ENCODE measurements around the gene BTBD18.

The BTBD18 gene

DNA sequence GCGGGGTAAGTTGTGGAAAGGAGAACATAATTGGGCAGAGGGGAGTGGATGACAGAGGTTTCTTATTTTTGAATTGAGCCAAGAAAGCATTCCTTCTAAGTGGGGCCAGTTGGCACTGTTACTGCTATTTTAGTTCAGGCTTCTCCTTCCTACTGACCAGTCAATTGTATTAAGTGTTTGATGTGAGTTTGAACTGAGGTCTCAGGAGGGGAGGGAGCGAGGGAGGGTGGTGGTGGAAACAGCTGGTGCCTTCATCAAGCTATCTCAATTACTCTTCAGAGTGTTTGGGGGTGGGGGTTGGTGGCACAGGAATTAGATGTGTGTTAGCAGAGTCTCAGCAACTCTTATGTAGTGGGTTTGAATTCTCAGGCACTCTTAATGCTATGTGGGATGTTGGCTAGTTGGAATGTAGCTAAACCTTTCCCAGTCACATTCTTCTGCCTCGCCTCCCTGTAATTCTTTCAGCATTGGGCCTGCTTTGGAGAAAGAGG lies 24.5 kb upstream of the BTBD18 start:
- DNase-seq (ENCODE audit: low read depth in 2 of 2) = no peak

DNA sequence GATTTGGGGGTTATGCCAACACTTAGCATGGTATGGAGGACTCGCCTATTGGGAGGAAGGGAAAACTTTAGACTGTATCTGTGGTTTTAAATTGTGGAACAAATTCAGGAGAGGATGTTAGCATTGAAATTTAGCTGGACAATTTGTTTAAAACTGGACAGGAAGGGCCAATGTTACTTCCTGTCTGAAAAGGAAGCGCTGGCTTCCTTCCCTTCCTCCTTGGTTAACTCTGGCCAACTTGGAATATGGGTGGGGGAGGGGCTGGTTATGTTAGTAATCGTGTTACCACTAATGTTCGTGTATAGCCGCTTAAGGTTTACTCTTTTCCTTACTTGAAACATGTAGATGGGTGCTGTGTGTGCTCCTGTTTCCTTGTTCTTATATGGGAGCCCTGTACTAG lies 23.9 kb upstream of the BTBD18 start:
- DNase-seq (ENCODE audit: low read depth in 2 of 2) = no peak

GRCh38 chr11:57773026-57773598 lies 21.5 kb upstream of the BTBD18 start:
- no peak for DNase-seq (ENCODE audit: low read depth in 2 of 2)

- DNase-seq (ENCODE audit: low read depth in 2 of 2) = no peak
These were observed 20.9 kb upstream of the BTBD18 start for GRCh38 chr11:57772562-57772961.

DNA sequence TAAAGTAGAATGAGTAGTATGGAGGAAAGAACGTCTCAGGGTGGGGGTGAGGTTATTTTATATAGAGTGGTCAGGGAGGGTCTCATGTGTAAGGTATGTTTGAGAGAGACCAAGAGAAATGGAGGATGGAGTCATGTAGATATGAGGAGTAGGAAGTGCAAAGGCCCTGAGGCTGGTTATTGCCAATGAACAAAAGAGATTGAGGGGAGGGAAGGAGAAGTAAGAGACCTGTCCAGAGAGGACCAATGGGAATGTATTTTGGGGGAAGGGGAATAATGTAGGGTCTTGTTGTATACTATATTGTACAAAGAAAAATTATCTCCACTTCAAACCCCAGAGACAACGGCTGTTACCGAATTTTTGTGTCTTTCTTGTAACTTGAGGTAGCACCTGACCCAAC lies 19.7 kb upstream of the BTBD18 start:
- DNase-seq (ENCODE audit: low read depth in 2 of 2) = no peak

DNA sequence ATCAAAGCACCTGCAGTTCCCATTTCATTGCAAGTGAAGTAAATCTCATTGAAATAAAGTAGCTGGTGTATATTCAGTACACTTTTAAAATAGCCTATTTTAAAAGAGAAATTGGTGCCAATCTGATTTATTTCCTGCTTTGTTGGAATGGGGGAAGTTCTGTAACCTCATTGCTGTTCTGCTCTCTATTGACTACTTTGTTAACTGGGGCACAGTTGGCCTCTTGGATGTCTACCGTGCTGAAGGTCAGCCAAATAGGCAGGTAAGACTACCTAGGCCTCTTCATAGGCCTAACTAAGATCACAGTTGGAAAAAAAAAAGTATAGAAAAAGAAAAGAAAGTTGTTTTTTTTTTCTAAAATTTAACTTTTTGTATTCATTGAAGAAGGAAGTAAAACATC lies 19.2 kb upstream of the BTBD18 start:
- no peak for DNase-seq (ENCODE audit: low read depth in 2 of 2)

DNA sequence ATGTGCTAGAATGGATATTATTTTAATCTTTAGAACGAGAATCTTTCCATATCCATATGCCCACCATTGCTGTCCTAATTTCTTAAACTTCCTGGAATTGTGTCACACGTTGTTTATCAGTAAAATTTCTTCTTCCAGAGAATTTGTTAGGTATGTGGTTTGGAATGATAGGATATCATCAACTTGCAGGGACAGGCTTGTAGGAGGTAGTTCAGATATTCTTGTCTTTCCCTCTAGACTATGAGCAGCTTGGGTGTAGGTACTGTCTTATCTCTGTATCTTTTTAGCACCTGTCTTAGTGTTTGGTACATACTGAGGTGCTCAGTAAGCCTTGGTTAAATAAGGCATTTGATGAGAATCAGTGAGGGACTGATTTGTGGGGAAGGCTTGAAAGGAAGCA lies 13.4 kb upstream of the BTBD18 start:
- DNase-seq (ENCODE audit: low read depth in 2 of 2) = no peak

DNA sequence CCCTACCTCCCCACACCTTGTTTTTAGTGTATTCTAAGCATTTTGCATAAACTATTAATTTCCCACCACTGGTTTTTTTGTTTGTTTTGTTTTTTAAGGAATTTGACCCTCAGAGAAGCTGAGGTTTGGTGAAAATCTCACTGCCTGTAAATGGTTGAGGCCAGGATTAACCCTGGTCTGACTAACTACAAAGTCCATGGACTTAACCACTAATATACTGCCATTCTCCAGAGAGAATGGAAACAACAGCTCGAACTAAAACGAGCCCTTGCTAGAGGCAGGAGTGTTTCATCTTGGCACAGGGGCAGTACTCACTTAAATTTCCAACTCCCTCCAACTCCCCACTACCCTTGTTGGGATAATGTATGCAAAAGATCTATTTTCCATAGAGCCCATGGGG lies 12.9 kb upstream of the BTBD18 start:
- DNase-seq (ENCODE audit: low read depth in 2 of 2) = no peak

DNA sequence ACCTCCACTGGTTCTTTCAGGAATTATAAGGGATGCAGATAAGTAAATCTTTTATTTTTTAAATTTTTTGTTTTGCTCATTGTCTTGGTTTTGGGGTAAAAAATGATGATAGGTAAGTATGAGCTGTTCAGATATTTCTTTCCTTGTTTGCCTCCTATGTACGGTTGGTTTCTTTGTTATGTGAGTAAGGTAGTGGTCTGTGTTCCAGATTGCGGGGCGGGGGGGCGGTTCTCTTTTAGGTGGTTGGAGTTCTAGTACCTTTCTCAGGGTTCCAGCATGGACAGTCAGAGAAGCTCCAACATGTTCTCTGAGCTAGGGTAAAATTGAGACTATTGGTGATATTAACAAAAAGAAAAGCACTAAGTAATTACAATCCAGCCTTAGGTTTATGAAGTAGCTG lies 12.4 kb upstream of the BTBD18 start:
- DNase-seq (ENCODE audit: low read depth in 2 of 2) = no peak

DNA sequence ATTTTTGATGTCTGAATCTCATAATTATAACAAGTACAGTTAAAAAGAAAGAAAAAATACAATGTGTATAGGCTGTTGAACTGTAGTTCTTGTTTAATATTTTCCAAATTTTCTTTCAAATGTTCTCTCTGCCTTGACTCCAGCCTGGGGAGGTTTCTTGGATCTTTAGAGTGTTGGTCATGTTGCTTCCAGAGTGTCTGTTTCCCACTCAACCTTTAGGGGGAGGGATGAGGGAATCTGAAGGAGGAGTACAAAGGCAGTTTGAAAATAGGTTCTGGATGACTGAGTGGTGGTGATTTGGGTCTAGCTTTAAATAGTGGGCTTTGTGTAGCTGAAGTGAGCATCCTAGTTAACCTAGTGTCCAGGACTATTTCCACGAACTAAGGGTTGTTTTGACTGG lies 11.9 kb upstream of the BTBD18 start:
- no peak for DNase-seq (ENCODE audit: low read depth in 2 of 2)

GRCh38 chr11:57762235-57762861 lies 10.7 kb upstream of the BTBD18 start:
- DNase-seq (ENCODE audit: low read depth in 2 of 2) = no peak

- DNase-seq (ENCODE audit: low read depth in 2 of 2) = no peak
These were observed 9.9 kb upstream of the BTBD18 start, which contains the start of gene CTNND1 for GRCh38 chr11:57761301-57762234. CTNND1 (plus strand) TSS chr11:57761802; CDS start chr11:57791479, 29,677 bp downstream.

- DNase-seq (ENCODE audit: low read depth in 2 of 2) = no peak
These were observed 6.6 kb upstream of the BTBD18 start for GRCh38 chr11:57758174-57758573.

GRCh38 chr11:57752954-57753353 lies 1.3 kb upstream of the BTBD18 start:
- DNase-seq (ENCODE audit: low read depth in 2 of 2) = no peak

DNA sequence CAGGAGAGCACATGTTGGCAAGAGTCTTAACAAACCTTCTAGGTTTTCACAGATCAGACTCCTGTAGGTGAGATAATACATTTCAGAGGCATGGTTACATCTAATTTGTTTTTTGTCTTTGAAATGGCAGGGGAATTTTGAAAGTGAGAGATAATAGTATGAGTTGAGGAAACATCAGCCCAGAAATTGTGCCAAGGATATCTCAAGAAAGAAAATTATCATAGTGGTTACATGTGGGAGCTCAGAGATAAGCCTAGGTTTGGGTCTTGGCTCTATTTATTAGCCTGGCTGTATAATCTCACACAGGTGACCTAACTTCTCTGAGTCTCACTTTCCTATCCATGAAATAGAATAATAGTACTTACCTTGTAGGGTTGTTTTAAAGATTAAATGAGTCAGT lies 443 bp downstream of the BTBD18 start:
- no peak for DNase-seq (ENCODE audit: low read depth in 2 of 2)

DNA sequence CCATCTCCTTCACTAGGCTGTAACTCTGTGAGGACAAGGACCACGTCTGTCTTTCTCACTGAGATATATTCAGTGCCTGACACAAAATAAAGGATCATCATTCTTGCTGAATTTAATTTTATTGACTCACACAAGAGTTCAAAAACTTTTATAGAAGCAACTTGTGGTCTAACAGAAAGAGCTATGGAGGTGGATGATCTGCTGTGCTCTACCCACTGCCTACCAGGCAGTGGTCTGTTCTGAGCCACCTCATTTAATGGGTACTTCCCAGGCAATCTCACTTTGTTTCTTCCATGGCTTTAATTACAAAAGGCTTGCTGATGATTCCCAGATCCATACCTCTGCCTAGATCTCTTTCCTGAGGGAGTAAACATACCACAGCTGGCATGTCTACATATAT lies 4.7 kb downstream of the BTBD18 start:
- DNase-seq (ENCODE audit: low read depth in 2 of 2) = no peak

- no peak for DNase-seq (ENCODE audit: low read depth in 2 of 2)
These were observed 6.4 kb downstream of the BTBD18 start for GRCh38 chr11:57745206-57745605.

- DNase-seq (ENCODE audit: low read depth in 2 of 2) = no peak
These were observed 7.3 kb downstream of the BTBD18 start for GRCh38 chr11:57744357-57744756.

GRCh38 chr11:57742087-57742452 lies 9.5 kb downstream of the BTBD18 start:
- DNase-seq (ENCODE audit: low read depth in 2 of 2) = no peak

DNA sequence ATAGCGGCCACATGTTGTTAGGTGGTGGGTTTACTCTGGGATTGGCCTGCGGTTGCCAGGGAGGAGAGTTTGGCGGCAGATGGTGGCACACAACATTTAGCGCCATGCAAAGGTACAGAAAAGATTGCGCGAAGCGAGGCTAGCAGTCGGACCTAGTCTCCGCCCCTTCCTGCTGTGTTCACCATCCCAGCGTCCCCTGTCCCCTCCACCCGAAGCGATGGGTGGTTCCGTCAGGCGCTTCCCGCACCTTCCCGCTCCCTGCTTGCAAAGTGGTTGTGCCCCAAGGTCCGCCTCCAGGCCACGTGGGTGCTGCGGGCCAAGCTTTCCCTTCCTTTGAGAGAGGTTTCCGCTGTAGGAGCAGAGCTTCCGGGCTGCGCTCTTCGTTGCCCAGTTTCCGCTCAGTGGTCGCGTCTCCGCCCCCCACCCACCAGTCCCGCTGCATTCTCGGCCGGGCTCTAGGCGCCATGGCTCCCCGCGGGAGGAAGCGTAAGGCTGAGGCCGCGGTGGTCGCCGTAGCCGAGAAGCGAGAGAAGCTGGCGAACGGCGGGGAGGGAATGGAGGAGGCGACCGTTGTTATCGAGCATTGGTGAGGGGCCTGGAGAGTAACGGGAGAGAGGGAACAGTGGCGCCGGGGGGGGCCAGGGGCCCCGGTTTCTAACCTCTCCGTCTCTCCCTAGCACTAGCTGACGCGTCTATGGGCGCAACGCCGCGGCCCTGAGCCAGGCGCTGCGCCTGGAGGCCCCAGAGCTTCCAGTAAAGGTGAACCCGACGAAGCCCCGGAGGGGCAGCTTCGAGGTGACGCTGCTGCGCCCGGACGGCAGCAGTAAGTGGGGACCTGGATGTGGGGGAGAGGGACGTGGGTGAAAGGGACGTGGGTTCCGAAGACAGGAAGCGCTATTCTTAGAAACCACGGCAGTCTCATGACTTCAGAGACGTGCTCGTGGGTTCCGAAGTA lies 10.2 kb downstream of the BTBD18 start, which contains the start of gene SELENOH:
TSS of gene SELENOH (plus strand) at position 360 of the 955 bp plus-strand sequence. CDS start at position 465, 105 bp downstream.
- peak; percentile 91 to 93 for DNase-seq (ENCODE audit: low read depth in 2 of 2)

GRCh38 chr11:57735619-57736298 lies 15.9 kb downstream of the BTBD18 start:
- no peak for DNase-seq (ENCODE audit: low read depth in 2 of 2)

Measured in activated CD4-positive, alpha-beta T cell treated with anti-CD3 and anti-CD28 coated beads for 24 hours (primary cell).